ENCODE measurements around the gene GNAQ. TPM values are rescaled to one million over a fixed set of nuclear protein-coding genes. Genes with fewer than 3 reads are reported as not detected.

The GNAQ gene
- polyA plus RNA-seq, 1 donor (not counting 4 experiments of a cell fraction or from before 2014, with no cell fraction given): 64.3 TPM

DNA sequence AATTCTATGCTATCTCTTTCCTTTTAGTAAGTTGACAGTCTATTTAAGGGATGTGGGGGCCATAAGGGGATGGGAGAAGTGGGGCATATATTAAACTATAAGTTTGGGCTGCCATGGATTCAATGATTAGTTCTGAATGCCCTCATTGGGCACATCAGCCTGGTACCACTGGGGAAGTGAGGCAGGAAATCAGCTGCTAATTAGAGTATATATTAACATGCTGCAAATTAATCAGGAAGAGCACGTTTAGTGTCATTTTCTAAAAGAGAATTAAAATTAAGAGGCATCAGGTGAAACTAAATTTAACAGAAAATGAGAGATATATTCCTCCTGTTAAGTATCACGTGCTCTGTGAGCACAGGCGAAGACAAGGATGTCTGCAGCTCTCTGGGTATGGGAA, 260.4 kb downstream of the GNAQ start:
- TF ChIP-seq, protein P1, sequence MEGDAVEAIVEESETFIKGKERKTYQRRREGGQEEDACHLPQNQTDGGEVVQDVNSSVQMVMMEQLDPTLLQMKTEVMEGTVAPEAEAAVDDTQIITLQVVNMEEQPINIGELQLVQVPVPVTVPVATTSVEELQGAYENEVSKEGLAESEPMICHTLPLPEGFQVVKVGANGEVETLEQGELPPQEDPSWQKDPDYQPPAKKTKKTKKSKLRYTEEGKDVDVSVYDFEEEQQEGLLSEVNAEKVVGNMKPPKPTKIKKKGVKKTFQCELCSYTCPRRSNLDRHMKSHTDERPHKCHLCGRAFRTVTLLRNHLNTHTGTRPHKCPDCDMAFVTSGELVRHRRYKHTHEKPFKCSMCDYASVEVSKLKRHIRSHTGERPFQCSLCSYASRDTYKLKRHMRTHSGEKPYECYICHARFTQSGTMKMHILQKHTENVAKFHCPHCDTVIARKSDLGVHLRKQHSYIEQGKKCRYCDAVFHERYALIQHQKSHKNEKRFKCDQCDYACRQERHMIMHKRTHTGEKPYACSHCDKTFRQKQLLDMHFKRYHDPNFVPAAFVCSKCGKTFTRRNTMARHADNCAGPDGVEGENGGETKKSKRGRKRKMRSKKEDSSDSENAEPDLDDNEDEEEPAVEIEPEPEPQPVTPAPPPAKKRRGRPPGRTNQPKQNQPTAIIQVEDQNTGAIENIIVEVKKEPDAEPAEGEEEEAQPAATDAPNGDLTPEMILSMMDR (optimal IDR thresholded peaks at IDR 0.05 in 1 of 3, IDR thresholded peaks at IDR 0.05 in 1 of 3, conservative IDR thresholded peaks at IDR 0.05 in 1 of 3; ENCODE audit: extremely low read depth in 1 of 3, insufficient read depth in 2 of 3, low read length in 3 of 3): no peak
- TF ChIP-seq EZH2 (IDR thresholded peaks at IDR 0.05; ENCODE audit: low read length): no peak
- Histone ChIP-seq H3K27me3 (ENCODE audit: control insufficient read depth, extremely low read depth, insufficient read depth, low read length) (no peaks in the 10 kb centered on the region), H3K9me1 (ENCODE audit: control insufficient read depth, extremely low read depth, insufficient read depth, low read length) (peaks cover 4% of the 10 kb centered on the region), H4K20me1 (ENCODE audit: control insufficient read depth, extremely low read depth, insufficient read depth, low read length) (no peaks in the 10 kb centered on the region), H2AFZ (ENCODE audit: control insufficient read depth, low read length) (no peak overlapping the region), H3K27ac (ENCODE audit: control insufficient read depth, insufficient read depth, low read length) (no peak overlapping the region), H3K36me3 (ENCODE audit: control insufficient read depth in 2 of 2, extremely low read depth in 1 of 2, insufficient read depth in 2 of 2, low read length in 2 of 2) (peaks cover 0 to 2% of the 10 kb centered on the region in 2 experiments), H3K9ac (ENCODE audit: control insufficient read depth, extremely low read depth, insufficient read depth, low read length) (no peak overlapping the region), H3K4me1 (ENCODE audit: control insufficient read depth, extremely low read depth, insufficient read depth, low read length) (no peaks in the 10 kb centered on the region), H3K9me3 (ENCODE audit: control insufficient read depth, low read depth, low read length) (no peaks in the 10 kb centered on the region), H3K4me2 (ENCODE audit: control insufficient read depth, extremely low read depth, insufficient read depth, low read depth, low read length) (no peak overlapping the region), H3K79me2 (ENCODE audit: control insufficient read depth, insufficient read depth, low read length) (no peaks in the 10 kb centered on the region), H3K4me3 (ENCODE audit: control insufficient read depth in 2 of 3, extremely low read depth in 1 of 3, insufficient read depth in 2 of 3, low read depth in 1 of 3, low read length in 3 of 3) (no peak overlapping the region)
- no peak for FAIRE-seq
- dilution Hi-C loops (cut with MboI; ENCODE audit: extremely low pct_ligation_motif_present, low sequenced_read_pairs): no loop called here
- DNase-seq (ENCODE audit: low read depth, low spot score): no peak

DNA sequence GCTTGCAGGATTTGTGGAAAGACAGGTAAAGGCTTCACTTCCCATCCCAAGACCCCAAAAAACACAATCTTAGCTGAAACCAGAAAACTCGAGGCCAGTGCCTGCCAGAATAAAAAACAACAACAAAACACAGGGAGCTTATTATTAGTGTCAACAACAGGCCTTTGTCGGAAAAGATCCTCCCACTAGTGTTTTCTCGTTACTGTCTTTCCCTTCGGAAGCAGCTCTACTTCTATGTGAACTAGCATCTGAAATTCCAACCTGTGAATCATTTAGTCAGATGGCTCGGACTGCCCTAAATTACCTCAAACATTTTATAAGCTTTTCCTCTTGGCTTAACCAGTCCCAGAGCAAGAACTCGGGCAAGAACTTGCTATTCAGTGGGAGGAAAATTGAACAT, 261.3 kb downstream of the GNAQ start:
- H3K4me3 ChIP-seq (ENCODE audit: control insufficient read depth in 2 of 3, extremely low read depth in 1 of 3, insufficient read depth in 2 of 3, low read depth in 1 of 3, low read length in 3 of 3): no peak overlapping the region
- no peak overlapping the region for H3K27ac ChIP-seq (ENCODE audit: control insufficient read depth, insufficient read depth, low read length)
- no peak for FAIRE-seq
- H3K9me3 ChIP-seq (ENCODE audit: control insufficient read depth, low read depth, low read length): no peaks in the 10 kb centered on the region
- peaks cover 0 to 2% of the 10 kb centered on the region in 2 experiments for H3K36me3 ChIP-seq (ENCODE audit: control insufficient read depth in 2 of 2, extremely low read depth in 1 of 2, insufficient read depth in 2 of 2, low read length in 2 of 2)
- no peak overlapping the region for H3K9ac ChIP-seq (ENCODE audit: control insufficient read depth, extremely low read depth, insufficient read depth, low read length)
- H3K9me1 ChIP-seq (ENCODE audit: control insufficient read depth, extremely low read depth, insufficient read depth, low read length): peaks cover 4% of the 10 kb centered on the region
- H4K20me1 ChIP-seq (ENCODE audit: control insufficient read depth, extremely low read depth, insufficient read depth, low read length): no peaks in the 10 kb centered on the region
- TF ChIP-seq, protein P1 (optimal IDR thresholded peaks at IDR 0.05 in 1 of 3, IDR thresholded peaks at IDR 0.05 in 1 of 3, conservative IDR thresholded peaks at IDR 0.05 in 1 of 3; ENCODE audit: extremely low read depth in 1 of 3, insufficient read depth in 2 of 3, low read length in 3 of 3): no peak
- TF ChIP-seq EZH2 (IDR thresholded peaks at IDR 0.05; ENCODE audit: low read length): no peak
- no peak overlapping the region for H2AFZ ChIP-seq (ENCODE audit: control insufficient read depth, low read length)
- H3K27me3 ChIP-seq (ENCODE audit: control insufficient read depth, extremely low read depth, insufficient read depth, low read length): no peaks in the 10 kb centered on the region
- no peaks in the 10 kb centered on the region for H3K4me1 ChIP-seq (ENCODE audit: control insufficient read depth, extremely low read depth, insufficient read depth, low read length)
- H3K4me2 ChIP-seq (ENCODE audit: control insufficient read depth, extremely low read depth, insufficient read depth, low read depth, low read length): no peak overlapping the region
- dilution Hi-C loops (cut with MboI; ENCODE audit: extremely low pct_ligation_motif_present, low sequenced_read_pairs): no loop called here
- no peak for DNase-seq (ENCODE audit: low read depth, low spot score)
- H3K79me2 ChIP-seq (ENCODE audit: control insufficient read depth, insufficient read depth, low read length): no peaks in the 10 kb centered on the region

Measured in keratinocyte (primary cell).